Smooth muscle cell (in vitro differentiated cells): ENCODE results near the gene CD28. TPM values are rescaled to one million over a fixed set of nuclear protein-coding genes. Genes with fewer than 3 reads are reported as not detected.

ENCODE experiments used
- DNase-seq: peaks from one replicate; lab custom pipeline; 2025; ENCODE audit not compliant: unreplicated experiment; lab: John Stamatoyannopoulos, UW
- H2AFZ ChIP-seq: fragments of 200-600 bp; sonication (generic); 2 replicates; pipeline ENCODE4 v1.6.0; 2016; ENCODE audit warnings: antibody characterized with exemption, low read depth, mild to moderate bottlenecking
- H3F3A ChIP-seq: fragments of 200-600 bp; sonication (generic); 2 replicates; pipeline ENCODE4 v1.6.0; 2017; ENCODE audit warnings: antibody characterized with exemption, low read depth
- H3K27ac ChIP-seq: fragments of 200-600 bp; sonication (generic); 2 replicates; pipeline ENCODE4 v1.5.1; 2016; ENCODE audit warnings: low read depth, mild to moderate bottlenecking
- H3K27me3 ChIP-seq: fragments of 200-600 bp; sonication (generic); 2 replicates; pipeline ENCODE4 v1.6.1; 2016; ENCODE audit warnings: low read depth, mild to moderate bottlenecking
- H3K36me3 ChIP-seq: fragments of 200-600 bp; sonication (generic); 2 replicates; pipeline ENCODE4 v1.5.1; 2016; ENCODE audit warnings: low read depth
- H3K4me1 ChIP-seq: fragments of 200-600 bp; sonication (generic); 2 replicates; pipeline ENCODE4 v1.5.1; 2016; ENCODE audit warnings: low read depth
- H3K4me2 ChIP-seq: fragments of 200-600 bp; sonication (generic); 2 replicates; pipeline ENCODE4 v1.6.0; 2016; ENCODE audit warnings: mild to moderate bottlenecking
- H3K4me3 ChIP-seq: fragments of 200-600 bp; sonication (generic); 2 replicates; pipeline ENCODE4 v1.5.1; 2016; ENCODE audit warnings: mild to moderate bottlenecking
- H3K79me2 ChIP-seq: fragments of 200-600 bp; sonication (generic); 2 replicates; pipeline ENCODE4 v1.6.0; 2016; ENCODE audit warnings: low read depth, mild to moderate bottlenecking
- H3K9ac ChIP-seq: fragments of 200-600 bp; sonication (generic); 2 replicates; pipeline ENCODE4 v1.6.0; 2016; ENCODE audit warnings: low read depth
- H3K9me3 ChIP-seq: fragments of 200-600 bp; sonication (generic); replicated peaks from 2 replicates; pipeline ENCODE4 v1.5.1; 2016; ENCODE audit warnings: low read depth
- H4K20me1 ChIP-seq: fragments of 200-600 bp; sonication (generic); 2 replicates; pipeline ENCODE4 v1.6.0; 2016; ENCODE audit warnings: low read depth
- CTCF ChIP-seq: fragments of 200-600 bp; sonication (generic); IDR thresholded peaks from 2 replicates; pipeline ENCODE4 v1.5.1; 2017; ENCODE audit warnings: borderline replicate concordance, mild to moderate bottlenecking, antibody characterized with exemption; ENCODE audit not compliant: insufficient read depth, poor library complexity, severe bottlenecking
- WGBS: methylation state at CpG from one replicate; pipeline ENCODE4 v1.1.7; 2016; ENCODE audit warnings: low lambda C conversion rate; 5-methylcytosine and 5-hydroxymethylcytosine counted together
- polyA plus RNA-seq: library from polyadenylated mRNA; unstranded; fragments of >200 nt; fragmentation: Nextera tagmentation; extraction: Ambion mirVana; gene quantifications from 2 replicates; pipeline ENCODE4 v1.2.1, GENCODE V29; 2016
- total RNA-seq: library from RNA; depleted of rRNA; stranded (reverse); fragments of >200 nt; gene quantifications from 2 replicates; pipeline ENCODE4 v1.2.3, GENCODE V29; 2014

The CD28 gene
- total and polyA plus RNA-seq, 2 experiments from 2014 or later = not detected

DNA sequence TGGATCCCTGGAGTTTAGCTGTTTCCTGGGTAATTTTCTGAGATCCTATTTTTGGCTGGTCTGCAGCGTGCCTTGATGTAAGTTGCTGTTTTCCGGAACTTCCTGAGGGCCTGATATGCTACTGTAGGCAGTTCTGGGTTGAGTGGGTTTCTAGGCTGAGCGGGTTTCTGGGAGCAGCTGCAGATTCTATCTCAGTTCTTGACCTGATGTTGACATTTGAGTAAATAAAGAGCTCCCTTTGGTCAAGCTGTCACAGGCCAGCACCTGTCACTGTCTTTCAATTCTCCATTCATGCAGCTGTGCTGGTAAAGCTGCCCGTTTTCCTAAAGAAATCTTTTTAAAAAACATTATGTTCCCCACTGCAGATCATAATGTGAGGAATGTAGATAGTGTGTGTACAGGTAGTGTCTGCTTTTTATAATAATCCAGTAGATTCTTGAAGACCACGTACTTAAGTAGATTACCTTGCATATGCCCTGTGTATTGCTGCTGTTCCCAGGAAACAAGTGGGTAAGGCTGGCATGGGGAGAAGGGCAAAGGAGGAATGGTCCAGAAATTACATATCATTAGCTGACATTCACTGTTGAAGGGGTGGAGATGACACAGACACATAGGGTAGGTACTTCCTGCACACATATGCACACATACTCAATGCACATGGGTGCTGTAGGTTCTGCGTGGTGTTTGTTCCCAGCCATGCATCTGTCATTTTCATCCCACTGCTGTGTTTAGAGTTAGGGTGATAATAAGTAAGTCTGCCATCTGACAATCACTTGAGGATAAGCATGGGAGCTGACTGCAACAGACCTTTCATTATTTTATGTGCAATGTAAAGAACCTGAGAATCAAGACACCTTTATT is 25.9 kb downstream of the CD28 start:
- no peak overlapping the region for H3K27ac ChIP-seq
- no peaks in the 10 kb centered on the region for H4K20me1 ChIP-seq
- H3K27me3 ChIP-seq = no peaks in the 10 kb centered on the region
- no peak overlapping the region for H2AFZ ChIP-seq
- H3K9me3 ChIP-seq = no peaks in the 10 kb centered on the region
- TF ChIP-seq CTCF = no peak
- no peak for DNase-seq
- 93% methylated on average over 6 of the region's 6 CpGs for WGBS
- no peaks in the 10 kb centered on the region for H3F3A ChIP-seq
- no peak overlapping the region for H3K9ac ChIP-seq
- H3K79me2 ChIP-seq = no peaks in the 10 kb centered on the region
- H3K4me3 ChIP-seq = no peak overlapping the region
- H3K4me2 ChIP-seq = no peak overlapping the region
- no peaks in the 10 kb centered on the region for H3K4me1 ChIP-seq
- no peaks in the 10 kb centered on the region for H3K36me3 ChIP-seq

DNA sequence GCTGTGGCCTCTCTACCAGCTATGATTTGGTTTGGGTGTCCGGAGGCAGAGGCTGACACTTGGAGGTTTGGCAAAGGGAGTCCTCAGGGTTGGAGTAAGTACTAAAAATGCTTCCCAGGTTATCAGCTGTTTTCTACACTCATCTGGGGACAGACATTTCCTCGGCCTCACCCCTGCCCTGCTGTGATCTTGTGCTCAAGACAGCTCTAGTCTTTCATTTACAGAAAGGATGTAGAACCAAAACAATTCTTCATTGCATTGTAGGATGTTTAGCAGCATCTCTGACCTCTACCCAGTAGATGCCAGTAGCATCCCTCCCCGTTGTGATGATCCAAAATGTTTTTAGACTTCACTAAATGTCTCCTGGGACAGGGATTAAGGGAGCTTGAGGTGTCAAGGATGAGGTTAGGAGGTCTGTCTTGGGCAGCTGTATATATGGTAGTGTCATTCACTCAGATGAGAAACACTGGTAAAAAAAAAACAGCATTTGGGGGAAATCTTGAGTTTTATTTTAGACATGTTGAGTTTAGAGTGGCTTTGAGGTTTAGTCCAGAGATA is 26.6 kb downstream of the CD28 start:
- H4K20me1 ChIP-seq = no peaks in the 10 kb centered on the region
- no peak for TF ChIP-seq CTCF
- no peaks in the 10 kb centered on the region for H3K79me2 ChIP-seq
- H3K9ac ChIP-seq = no peak overlapping the region
- H3K27me3 ChIP-seq = no peaks in the 10 kb centered on the region
- no peaks in the 10 kb centered on the region for H3F3A ChIP-seq
- H3K4me1 ChIP-seq = no peaks in the 10 kb centered on the region
- no peak overlapping the region for H2AFZ ChIP-seq
- H3K9me3 ChIP-seq = no peaks in the 10 kb centered on the region
- WGBS = 91% methylated on average over 3 of the region's 3 CpGs
- no peak for DNase-seq
- H3K36me3 ChIP-seq = no peaks in the 10 kb centered on the region
- H3K4me3 ChIP-seq = no peak overlapping the region
- no peak overlapping the region for H3K27ac ChIP-seq
- H3K4me2 ChIP-seq = no peak overlapping the region

- Histone ChIP-seq H3K79me2 (no peaks in the 10 kb centered on the region), H3K27me3 (no peaks in the 10 kb centered on the region), H3F3A (no peaks in the 10 kb centered on the region), H3K4me1 (no peaks in the 10 kb centered on the region), H4K20me1 (no peaks in the 10 kb centered on the region), H3K9me3 (no peaks in the 10 kb centered on the region), H3K27ac (no peak overlapping the region), H2AFZ (no peak overlapping the region), H3K36me3 (no peaks in the 10 kb centered on the region), H3K4me2 (no peak overlapping the region), H3K9ac (no peak overlapping the region), H3K4me3 (no peak overlapping the region)
- no peak for DNase-seq
- 84% methylated on average over 1 of the region's 1 CpG for WGBS
- no peak for TF ChIP-seq CTCF
Observed at GRCh38 chr2:203733684-203734083, 27.2 kb downstream of the CD28 start.
